Islet of Langerhans (tissue), 1 donor: ENCODE data around the gene ETV3L.
"Not testable (repeated sequence)": the region's sequence is repeated elsewhere in the genome, so short reads cannot be mapped to it uniquely, and the experiment has no call there.

Experiments
- FAIRE-seq: peaks from one replicate; lab custom pipeline; 2011; peaks lifted over from hg19 to GRCh38; lab: Jason Lieb, UNC

ETV3L gene

DNA sequence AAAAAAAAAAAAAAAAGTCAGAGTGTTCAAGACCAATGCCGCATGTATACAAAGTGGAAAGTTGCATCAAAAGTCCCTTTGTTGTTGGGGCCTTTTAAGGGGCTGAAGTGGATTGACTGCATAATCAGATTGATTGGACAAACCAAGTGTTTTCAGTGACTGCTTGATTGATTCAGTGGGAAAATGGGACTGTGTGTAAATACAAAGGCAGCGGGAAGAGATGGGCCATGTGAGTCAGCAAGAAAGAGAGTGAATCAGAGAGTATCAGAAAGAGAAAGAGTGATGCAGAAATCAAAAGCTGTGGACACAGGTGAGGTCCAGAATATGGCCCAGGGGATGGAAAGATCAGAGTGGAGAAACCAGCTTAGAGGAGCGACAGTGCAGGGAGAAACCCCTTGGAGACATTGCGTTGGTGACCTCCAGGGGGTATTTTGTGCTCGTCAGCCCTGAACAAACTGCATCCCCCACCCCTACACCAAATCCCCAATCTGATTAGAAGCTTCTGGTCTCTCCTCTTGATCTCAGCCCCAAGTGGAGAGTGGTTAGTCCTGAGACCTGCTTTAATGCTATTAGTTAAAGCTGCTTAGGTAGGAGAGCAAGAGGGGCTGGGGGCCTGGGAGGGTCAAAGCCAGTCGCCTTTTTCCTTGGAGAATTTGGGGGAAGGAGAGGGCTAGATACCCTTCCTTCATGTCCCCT lies 5.1 kb upstream of the ETV3L start:
- FAIRE-seq = no peak

GRCh38 chr1:157103268-157103667 lies 3.7 kb upstream of the ETV3L start:
- no peak for FAIRE-seq

DNA sequence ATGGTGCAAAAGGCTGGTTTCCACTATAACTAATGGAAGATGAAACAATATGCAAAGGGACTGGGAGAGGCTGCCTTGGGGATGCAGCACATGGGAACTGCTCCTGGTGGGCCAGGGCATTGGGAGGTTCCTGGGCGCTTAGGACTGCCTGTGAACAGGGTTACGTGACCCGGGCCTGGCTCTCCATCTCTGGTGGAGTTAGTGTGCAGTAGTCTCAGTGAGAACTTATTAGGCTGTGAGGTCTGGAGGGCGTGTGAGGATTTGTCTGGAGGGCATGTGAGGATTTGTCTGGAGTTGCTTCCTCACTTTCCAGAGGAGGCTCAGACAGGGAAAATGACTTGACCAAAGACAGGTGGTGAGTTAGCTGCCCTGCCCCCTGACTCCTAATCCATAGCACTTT lies 1.5 kb upstream of the ETV3L start:
- no peak for FAIRE-seq

DNA sequence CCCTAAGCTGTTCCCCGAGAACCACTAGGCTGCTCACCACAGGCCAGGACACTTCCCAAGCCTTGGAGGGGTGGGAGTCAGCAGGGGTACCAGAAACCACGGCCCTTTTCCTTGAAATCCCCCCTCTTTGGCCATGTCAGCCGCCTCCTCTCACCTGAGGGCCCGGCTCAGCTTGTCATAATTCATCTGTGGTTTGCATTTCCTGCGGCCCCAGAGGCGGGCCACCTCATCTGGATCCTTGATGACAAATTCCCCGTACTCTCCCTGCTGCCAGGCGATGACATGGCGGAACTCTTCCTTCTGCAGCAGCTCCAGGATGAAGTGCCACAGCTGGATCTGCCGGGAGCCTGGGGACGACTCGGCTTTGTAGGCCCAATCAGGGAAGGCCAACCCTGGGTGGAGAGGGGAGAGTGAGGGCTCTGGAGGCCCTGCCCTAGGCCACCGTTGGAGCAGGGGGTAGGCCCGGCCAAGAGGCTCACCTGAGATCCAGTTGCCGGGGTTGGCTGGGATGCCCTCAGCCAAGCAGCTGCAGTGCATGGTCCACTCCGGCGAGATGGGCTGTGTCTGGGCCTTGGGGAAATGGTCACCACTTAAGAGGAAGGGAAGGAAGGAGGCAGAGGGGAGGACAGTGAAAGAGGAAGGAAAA lies 498 bp downstream of the ETV3L start:
- not testable (repeated sequence) for FAIRE-seq

DNA sequence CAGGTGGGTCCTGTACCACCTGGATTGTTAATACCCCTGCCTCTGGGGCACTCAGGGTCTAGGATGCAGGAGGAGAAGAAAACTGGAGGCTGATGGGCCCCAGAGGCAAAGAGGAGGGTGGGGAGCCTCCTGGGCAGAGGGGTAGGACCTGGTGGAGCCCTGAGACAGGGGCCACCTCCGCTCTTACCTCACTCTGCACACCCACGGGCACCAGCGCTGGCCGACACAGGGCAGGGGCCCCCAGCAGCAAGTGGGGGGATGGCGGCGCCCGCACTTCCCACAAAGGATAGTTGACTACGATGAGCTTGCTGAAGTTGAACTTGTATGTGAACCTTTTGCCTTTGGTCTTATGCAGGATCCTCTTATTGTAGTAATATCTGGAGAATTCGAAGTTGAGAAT lies 1.1 kb downstream of the ETV3L start:
- no peak for FAIRE-seq

- no peak for FAIRE-seq
These were observed 1.9 kb downstream of the ETV3L start for GRCh38 chr1:157097692-157098091.

- no peak for FAIRE-seq
These were observed 2.7 kb downstream of the ETV3L start for GRCh38 chr1:157096881-157097280.

DNA sequence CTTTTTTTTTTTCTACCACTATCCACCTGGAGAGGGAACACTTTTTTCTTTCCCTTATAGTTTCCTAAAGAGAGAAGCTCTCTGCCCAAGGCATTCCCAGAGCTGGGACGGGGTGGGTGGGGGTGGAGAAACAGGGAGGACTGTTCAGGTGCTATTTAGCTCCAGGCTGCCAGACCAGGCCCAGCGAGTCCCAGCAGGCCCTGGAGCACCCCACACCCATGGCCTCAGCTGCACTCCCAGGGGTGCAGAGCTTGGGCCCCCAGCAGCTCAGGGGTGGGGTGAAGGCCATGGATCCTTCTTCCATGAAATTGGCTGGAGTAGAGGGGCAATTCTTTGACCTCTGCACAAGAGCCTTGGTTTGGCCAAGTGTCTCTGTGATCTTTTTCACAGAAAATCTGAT lies 4.1 kb downstream of the ETV3L start:
- no peak for FAIRE-seq

DNA sequence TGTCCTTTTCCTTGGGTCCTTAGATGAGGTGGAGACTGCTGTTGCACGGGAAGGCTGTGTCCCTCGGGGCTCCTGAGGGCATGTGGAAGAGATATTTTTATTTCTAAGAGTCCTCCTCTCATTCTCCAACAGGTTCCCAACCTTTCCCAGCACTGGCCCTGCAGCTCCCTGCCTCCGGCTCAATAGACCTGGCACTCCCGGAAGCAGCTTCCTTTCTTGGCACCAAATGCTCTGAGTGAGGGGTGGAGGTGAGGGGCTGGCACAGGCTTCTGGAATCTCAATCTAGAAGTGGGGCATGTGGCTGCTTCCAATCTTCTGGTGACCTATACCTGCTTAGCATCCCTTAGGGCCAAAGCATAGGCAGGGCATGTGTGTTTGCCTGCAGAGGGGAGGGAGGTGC lies 4.5 kb downstream of the ETV3L start:
- no peak for FAIRE-seq

- no peak for FAIRE-seq
These were observed 6.8 kb downstream of the ETV3L start for GRCh38 chr1:157092831-157093230.

DNA sequence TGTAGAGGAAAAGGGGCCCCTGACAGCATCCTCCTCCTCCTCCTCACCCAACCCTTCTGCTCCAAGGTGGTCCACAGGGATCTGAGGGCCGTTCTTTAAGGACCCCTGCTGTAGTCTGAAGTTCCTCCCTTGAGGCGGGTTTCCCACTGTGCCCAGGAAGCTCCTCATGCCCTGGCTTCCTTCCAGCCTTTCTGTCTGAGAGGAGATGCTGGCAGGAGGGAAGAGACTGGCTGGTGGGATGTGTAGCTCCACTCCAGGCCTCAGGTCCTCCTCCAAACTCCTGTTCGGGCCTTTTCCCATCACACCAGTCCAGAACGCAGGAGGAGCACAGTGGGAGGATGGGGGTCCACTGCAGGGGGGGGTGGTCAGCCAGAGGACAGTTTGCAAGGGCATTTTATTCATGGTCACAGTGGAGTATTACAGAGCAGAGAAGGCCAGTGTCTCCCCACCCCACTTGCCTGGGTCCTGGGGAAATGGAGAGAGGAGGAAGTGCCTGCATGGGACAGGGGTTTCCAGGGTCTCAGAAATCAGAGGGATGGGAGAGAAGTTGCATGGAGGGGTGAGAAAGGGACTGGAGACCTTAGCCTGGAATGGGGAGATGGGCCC lies 7.8 kb downstream of the ETV3L start:
- no peak for FAIRE-seq

DNA sequence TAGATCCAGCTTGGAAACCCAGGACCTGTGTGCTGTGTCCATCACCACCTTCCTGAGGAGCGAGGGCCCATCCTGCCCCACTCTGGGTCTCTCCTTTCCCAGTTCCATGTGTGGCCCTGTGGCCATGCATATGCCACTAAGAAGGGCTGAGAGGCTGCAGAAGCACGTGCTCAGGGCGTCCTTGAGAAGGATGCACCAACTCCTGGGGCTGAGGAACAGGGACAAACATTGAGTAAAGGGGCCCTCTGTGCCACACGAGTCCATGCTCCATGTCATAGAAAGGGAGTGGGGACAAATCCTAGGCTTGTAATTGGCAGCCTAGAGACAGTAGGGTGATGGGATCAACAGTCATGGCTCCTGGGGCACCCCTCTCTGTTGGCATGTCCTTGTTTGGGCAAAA lies 8.4 kb downstream of the ETV3L start:
- no peak for FAIRE-seq

DNA sequence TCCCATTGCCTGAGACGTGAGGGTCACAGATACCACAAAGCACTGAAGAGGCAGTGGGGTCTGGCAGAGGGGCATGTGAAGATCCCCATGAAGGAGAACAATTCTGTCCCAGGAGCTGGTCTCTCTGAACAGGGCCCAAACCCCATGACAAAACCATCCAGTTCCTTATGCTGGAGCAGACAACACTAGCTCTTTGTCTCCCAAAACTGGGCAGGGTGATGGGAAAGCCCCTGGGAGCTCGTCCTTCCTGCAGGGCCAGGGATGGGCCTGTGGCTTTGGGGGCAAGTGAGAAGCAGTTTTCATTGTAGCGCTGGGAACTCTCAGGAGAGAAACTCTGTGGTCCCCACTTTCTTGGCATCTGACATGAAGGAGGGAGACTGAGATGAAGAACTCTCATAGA lies 8.8 kb downstream of the ETV3L start:
- no peak for FAIRE-seq

DNA sequence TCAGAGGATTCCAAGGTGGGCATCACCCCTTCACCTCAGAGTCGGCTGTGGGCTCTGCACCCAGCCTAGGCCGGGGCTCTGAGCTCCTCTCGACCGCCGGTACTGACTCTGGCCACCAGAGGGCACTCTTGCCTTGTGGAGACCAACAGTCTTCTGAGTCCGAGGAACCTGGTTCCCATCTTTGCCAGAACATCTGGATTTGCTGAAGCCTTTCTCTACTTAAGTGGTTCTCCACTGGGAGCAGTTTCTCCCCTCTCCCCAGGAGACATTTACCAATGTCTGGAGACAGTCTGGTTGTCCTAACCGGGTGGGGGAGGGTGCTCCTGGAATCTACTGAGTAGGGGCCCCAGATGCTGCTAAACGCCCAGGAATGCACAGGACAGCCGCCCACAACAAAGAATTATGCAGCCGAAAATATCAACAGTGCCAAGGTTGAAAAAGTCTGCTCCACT lies 9.4 kb downstream of the ETV3L start:
- FAIRE-seq = no peak

GRCh38 chr1:157089789-157090188 lies 9.8 kb downstream of the ETV3L start:
- FAIRE-seq = no peak

GRCh38 chr1:157088607-157089006 lies 11.0 kb downstream of the ETV3L start:
- FAIRE-seq = no peak

- no peak for FAIRE-seq
These were observed 12.6 kb downstream of the ETV3L start for GRCh38 chr1:157087030-157087429.

DNA sequence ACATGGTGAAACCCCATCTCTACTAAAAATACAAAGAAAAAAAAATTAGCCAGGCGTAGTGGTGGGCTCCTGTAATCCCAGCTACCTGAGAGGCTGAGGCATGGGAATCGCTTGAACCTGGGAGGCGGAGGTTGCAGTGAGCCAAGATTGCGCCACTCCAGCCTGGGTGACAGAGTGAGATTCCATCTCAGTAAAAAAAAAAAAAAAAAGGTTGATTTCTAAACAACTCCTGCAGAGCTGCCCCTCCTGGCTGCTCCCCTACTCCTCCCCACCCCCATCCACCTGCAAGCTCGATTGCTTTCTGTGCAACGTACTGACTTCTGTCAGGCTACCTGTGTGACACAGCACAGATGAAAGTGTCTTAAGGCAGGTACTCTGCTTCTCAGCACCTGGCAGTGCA lies 13.3 kb downstream of the ETV3L start:
- no peak for FAIRE-seq

DNA sequence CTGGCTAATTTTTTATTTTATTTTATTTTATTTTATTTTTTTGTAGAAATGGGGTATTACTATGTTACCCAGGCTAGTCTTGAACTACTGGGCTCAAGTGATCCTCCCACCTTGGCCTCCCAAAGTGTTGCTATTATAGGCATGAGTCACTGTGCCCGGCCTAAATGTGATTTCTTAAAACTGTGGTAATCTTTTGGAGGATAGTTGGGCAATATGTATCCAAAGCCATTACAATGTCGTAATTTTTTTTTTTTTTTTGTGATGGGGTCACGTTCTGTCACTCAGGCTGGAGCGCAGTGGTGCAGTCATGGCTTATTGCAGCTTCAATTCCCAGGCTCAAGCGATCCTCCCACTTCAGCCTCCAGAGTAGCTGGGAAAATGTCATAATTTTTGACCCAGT lies 14.2 kb downstream of the ETV3L start:
- no peak for FAIRE-seq

GRCh38 chr1:157084720-157085119 lies 14.9 kb downstream of the ETV3L start:
- no peak for FAIRE-seq

GRCh38 chr1:157081707-157082106 lies 17.9 kb downstream of the ETV3L start:
- FAIRE-seq = no peak

DNA sequence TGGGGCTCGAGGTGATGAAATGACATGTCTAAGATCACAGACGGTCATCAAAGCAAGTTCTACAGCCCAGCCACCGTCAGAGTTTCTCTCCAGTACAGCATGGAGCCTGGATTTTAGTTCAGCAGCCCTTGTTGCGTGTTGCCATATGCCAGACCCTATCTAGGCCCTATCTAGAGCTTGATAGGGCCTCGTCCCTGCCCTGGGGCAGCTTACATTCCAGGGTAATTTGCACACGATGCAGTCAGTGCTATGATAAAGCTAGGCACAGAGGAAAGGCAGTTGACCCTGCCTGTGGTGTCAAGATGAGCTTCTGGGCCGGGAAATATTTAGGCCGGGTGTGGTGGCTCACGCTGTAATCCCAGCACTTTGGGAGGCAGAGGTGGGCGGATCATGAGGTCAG lies 18.9 kb downstream of the ETV3L start:
- no peak for FAIRE-seq

- no peak for FAIRE-seq
These were observed 22.2 kb downstream of the ETV3L start for GRCh38 chr1:157077394-157077793.
